ENCODE data around the gene CDHR2.
"Not testable (repeated sequence)": the region's sequence is repeated elsewhere in the genome, so short reads cannot be mapped to it uniquely, and the experiment has no call there.

CDHR2 gene

GRCh38 chr5:176596069-176596644, 47.0 kb downstream of the CDHR2 start:
- no peak for DNase-seq (ENCODE audit: low spot score)

DNA sequence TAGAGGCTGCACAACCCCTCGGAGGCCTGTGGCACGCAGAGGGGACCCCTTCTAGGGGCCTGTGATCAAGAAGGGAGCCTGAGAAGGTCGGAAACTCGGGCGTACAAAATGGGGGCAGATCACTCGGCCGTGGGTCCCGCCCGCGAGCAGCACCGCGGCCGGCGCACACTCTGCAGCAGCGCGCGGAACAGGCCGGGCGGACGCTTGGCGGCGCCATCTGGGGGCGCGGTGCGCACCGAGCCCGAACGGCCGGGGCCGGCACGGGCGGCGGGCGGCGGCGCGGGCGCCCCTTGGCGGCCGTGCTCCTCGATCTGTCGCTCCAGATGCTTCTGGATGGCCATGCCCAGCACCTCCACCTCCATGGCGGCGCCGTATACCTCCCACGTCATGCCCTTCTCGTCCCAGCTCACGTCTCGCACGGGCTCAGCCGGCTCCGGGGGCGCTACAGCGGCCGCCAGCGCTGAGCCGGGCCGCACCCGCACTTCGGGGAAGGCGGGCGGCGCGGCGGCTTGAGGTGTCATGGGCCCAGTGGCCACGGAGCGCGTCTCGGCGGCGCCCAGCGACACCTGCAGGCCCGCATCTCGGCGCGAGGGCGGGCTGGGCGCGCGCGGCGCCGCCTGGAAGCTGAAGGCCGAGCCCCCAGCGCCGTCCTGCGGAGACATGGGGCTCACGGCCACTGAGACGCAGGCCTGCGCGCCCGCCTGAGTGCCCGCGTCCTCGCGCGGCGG, 47.7 kb downstream of the CDHR2 start:
- peak; percentile 66 for DNase-seq (ENCODE audit: low spot score)

- DNase-seq (ENCODE audit: low spot score): no peak
These were observed 48.6 kb downstream of the CDHR2 start for GRCh38 chr5:176597417-176598389.

GRCh38 chr5:176599749-176600430, 50.7 kb downstream of the CDHR2 start:
- DNase-seq (ENCODE audit: low spot score): not testable (repeated sequence)

- DNase-seq (ENCODE audit: low spot score): no peak
These were observed 52.9 kb downstream of the CDHR2 start for GRCh38 chr5:176601901-176602482.

GRCh38 chr5:176603091-176603490, 53.9 kb downstream of the CDHR2 start:
- no peak for DNase-seq (ENCODE audit: low spot score)

DNA sequence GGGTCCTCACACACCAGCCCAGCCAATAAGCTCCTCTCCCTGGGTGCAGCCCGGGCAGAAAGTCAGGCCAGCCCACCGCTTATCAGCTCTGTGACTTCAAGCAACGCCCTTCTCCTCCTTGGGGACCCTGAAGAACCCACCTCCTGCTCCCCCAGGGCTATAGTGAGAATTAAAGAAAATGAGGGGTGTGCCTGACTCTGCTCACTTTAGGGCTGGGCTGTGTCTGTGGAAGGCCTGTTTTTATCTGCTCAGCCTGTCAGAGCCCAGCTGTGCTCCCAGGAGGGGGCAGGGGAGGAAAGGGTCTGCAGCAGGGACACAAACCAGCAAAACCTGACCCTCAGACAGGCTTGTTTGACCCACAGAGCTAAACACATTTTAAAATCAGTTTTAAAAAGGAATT, 56.9 kb downstream of the CDHR2 start:
- DNase-seq (ENCODE audit: low spot score): no peak

DNA sequence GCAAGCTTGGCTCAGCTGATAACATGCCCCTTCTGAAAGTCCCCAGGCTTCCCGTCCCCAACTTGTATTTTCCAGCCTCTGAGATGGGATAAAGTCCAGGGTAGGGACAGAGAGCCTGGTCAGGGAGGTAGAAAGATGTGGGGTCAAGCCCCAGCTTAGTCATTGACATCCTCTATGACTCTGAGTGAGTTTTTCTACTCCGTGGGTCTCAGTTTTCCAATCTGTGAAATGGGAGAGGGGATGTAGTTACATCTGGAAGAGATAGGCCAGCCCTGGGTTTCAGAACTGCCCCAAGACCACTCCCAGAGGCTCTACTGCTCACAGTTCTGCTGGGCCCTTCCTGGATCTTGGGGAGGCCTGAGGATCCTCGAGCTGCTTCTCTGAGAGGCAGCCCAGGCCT, 57.7 kb downstream of the CDHR2 start:
- no peak for DNase-seq (ENCODE audit: low spot score)

- no peak for DNase-seq (ENCODE audit: low spot score)
These were observed 59.1 kb downstream of the CDHR2 start for GRCh38 chr5:176608142-176608705.

GRCh38 chr5:176608937-176609723, 60.0 kb downstream of the CDHR2 start:
- no peak for DNase-seq (ENCODE audit: low spot score)

GRCh38 chr5:176609724-176610434, 60.7 kb downstream of the CDHR2 start, which contains the start of gene GPRIN1:
Gene GPRIN1 (minus strand): TSS chr5:176610156. CDS start chr5:176599834, 10,322 bp downstream.
- DNase-seq (ENCODE audit: low spot score): peak; percentile 88

DNA sequence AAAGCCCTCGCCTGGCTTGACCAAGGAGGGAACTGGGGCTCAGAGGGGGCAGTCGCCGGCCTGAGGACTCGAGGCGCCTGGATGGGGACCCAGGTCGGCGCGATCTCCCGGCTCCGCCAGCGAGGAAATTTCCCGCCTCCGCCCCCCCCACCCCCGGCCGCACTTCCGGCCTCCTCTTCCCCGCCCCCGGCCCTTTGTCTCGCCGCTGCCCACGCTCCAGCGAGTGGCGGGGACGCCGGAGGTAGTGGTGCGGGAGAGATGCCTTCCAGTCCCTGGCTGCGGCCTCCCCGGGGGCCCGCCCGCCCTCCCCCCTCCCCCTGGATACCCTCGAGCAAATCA, 61.3 kb downstream of the CDHR2 start:
- no peak for DNase-seq (ENCODE audit: low spot score)

GRCh38 chr5:176611435-176611834, 62.3 kb downstream of the CDHR2 start:
- peak; percentile 47 for DNase-seq (ENCODE audit: low spot score)

DNA sequence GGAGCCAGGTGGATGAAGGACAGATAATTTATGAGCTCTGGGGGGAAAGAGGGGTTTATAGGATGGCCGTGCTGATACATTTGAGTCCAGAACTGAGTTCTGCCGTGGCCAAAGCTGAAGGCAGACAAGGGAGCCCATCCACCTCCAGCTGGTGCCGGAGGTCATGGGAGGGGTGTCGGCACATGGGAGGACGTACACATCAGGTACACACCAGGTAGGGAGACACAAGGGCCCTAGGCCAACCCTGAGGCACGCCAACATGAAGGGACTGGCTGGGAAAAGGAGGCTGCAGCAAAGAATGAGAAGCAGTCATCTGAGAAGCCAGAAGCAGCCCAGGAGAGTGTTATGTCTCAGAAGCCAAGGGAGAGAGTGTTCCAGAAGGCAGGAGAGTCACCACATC, 62.9 kb downstream of the CDHR2 start:
- no peak for DNase-seq (ENCODE audit: low spot score)

DNA sequence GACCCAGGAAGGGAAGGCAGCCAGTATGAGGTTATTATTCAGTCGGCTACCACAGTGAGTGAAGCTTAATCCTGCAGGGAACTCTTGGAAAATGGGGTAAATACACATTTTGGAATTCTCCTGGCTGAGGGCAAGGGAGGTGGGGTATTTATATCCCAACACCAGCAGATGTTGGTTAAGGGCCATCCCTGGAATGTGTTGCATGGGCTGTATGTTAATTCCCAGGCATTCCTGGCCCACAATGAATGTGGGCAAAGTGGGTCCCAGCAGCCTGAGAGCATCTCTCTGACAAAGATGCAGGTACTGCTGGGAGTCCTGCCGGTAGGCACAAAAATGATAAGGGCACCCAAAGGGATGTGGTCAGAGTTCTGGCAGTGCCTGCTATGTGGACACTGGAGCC, 63.7 kb downstream of the CDHR2 start:
- DNase-seq (ENCODE audit: low spot score): no peak

- DNase-seq (ENCODE audit: low spot score): no peak
These were observed 65.8 kb downstream of the CDHR2 start for GRCh38 chr5:176614805-176615478.

DNA sequence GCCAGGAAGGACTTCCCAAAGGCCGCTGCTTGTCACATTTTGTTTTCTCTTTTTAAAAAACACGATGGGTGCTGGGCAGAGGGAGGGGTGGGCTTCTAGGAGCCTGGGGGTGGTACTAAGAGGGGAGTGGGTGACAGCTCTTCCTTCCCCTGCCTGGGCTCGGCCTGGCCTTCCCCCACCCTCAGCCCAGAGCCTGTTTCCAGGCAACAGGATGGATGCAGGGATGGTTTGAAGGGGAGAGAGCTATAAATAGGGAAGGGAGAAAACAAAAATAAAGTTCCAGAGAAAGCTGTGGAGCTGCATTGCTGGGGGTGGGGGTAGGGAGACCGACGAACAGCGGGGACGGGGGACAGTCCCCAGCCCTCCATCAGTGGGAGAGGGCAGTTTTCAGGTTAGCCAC, 67.4 kb downstream of the CDHR2 start:
- no peak for DNase-seq (ENCODE audit: low spot score)

GRCh38 chr5:176618783-176619182, 69.6 kb downstream of the CDHR2 start:
- DNase-seq (ENCODE audit: low spot score): no peak

GRCh38 chr5:176619203-176619568, 70.0 kb downstream of the CDHR2 start:
- DNase-seq (ENCODE audit: low spot score): peak; percentile 91

Measured in germinal center (tissue), 1 donor.